KMS-11 (cell line): ENCODE measurements around the gene CTNNA2.
"Not testable (repeated sequence)": the region's sequence is repeated elsewhere in the genome, so short reads cannot be mapped to it uniquely, and the experiment has no call there.

Experiments used
- H2AFZ ChIP-seq: fragments of 200-600 bp; sonication (generic); 2 replicates; pipeline ENCODE4 v1.6.1; 2016; ENCODE audit warnings: antibody characterized with exemption, mixed run types, low read depth
- H3K27ac ChIP-seq: fragments of 200-600 bp; sonication (generic); 2 replicates; pipeline ENCODE4 v1.6.1; 2016; ENCODE audit warnings: mild to moderate bottlenecking, mixed run types
- H3K27me3 ChIP-seq: fragments of 200-600 bp; sonication (generic); 2 replicates; pipeline ENCODE4 v1.6.1; 2017; ENCODE audit warnings: mild to moderate bottlenecking, low read depth, mixed run types, moderate library complexity; ENCODE audit not compliant: insufficient read depth
- H3K36me3 ChIP-seq: fragments of 200-600 bp; sonication (generic); 2 replicates; pipeline ENCODE4 v1.6.1; 2017; ENCODE audit warnings: mild to moderate bottlenecking, mixed run types; ENCODE audit not compliant: insufficient read depth
- H3K4me1 ChIP-seq: fragments of 200-600 bp; sonication (generic); 2 replicates; pipeline ENCODE4 v1.6.1; 2016; ENCODE audit warnings: mild to moderate bottlenecking, low read depth, mixed run types; ENCODE audit not compliant: poor library complexity, severe bottlenecking
- H3K4me2 ChIP-seq: fragments of 200-600 bp; sonication (generic); 2 replicates; pipeline ENCODE4 v1.7.0; 2016; ENCODE audit warnings: mild to moderate bottlenecking, mixed run types
- H3K4me3 ChIP-seq: fragments of 200-600 bp; sonication (generic); IDR thresholded peaks from 2 replicates; pipeline ENCODE4 v1.6.1; 2017; ENCODE audit warnings: low read depth, low read length, mixed read lengths; ENCODE audit not compliant: insufficient read depth
- H3K79me2 ChIP-seq: fragments of 200-600 bp; sonication (generic); 2 replicates; pipeline ENCODE4 v1.6.1; 2016; ENCODE audit warnings: low read depth, mixed run types; ENCODE audit not compliant: insufficient read depth
- H3K9ac ChIP-seq: fragments of 200-600 bp; sonication (generic); 2 replicates; pipeline ENCODE4 v1.6.1; 2016; ENCODE audit warnings: mild to moderate bottlenecking, mixed run types
- H4K20me1 ChIP-seq: fragments of 200-600 bp; sonication (generic); 2 replicates; pipeline ENCODE4 v1.6.1; 2016; ENCODE audit warnings: mild to moderate bottlenecking, mixed run types; ENCODE audit not compliant: insufficient read depth
- TF ChIP-seq, protein P1 (sequence below): fragments of 200-600 bp; sonication (generic); conservative IDR thresholded peaks from 2 replicates; pipeline ENCODE4 v1.6.1; 2017; ENCODE audit warnings: low read depth, mild to moderate bottlenecking, antibody characterized with exemption, low read length, moderate library complexity, mixed read lengths

Gene CTNNA2

DNA sequence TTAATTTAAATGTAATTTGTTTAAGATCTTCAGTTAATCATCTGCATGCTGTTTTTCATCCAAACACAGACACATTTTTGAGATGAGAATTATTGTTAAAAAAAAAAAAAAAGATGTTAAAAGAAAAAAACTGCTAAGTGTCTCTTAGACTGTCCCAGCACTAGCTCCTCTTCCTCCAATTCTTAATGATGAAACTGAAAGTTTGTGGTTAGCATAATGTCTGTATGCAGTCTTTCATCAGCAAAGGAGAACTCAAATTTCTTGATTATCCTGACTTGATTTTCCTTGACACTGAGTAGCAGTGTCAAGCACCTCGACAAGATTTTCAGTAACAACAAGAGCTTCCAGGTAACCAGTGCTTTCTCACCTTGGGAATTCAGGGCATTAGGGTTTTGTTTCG is 517.3 kb downstream of the CTNNA2 start:
- H3K9ac ChIP-seq = no peak overlapping the region
- no peak overlapping the region for H2AFZ ChIP-seq
- peak overlapping the region; percentile 23 for H3K4me2 ChIP-seq
- TF ChIP-seq, protein P1, sequence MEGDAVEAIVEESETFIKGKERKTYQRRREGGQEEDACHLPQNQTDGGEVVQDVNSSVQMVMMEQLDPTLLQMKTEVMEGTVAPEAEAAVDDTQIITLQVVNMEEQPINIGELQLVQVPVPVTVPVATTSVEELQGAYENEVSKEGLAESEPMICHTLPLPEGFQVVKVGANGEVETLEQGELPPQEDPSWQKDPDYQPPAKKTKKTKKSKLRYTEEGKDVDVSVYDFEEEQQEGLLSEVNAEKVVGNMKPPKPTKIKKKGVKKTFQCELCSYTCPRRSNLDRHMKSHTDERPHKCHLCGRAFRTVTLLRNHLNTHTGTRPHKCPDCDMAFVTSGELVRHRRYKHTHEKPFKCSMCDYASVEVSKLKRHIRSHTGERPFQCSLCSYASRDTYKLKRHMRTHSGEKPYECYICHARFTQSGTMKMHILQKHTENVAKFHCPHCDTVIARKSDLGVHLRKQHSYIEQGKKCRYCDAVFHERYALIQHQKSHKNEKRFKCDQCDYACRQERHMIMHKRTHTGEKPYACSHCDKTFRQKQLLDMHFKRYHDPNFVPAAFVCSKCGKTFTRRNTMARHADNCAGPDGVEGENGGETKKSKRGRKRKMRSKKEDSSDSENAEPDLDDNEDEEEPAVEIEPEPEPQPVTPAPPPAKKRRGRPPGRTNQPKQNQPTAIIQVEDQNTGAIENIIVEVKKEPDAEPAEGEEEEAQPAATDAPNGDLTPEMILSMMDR = no peak
- H3K79me2 ChIP-seq = no peaks in the 10 kb centered on the region
- H3K4me3 ChIP-seq = no peak overlapping the region
- no peaks in the 10 kb centered on the region for H3K27me3 ChIP-seq
- no peaks in the 10 kb centered on the region for H4K20me1 ChIP-seq
- H3K4me1 ChIP-seq = peaks cover 29% of the 10 kb centered on the region
- H3K36me3 ChIP-seq = no peaks in the 10 kb centered on the region
- H3K27ac ChIP-seq = no peak overlapping the region

GRCh38 chr2:80032684-80033083 is 519.8 kb downstream of the CTNNA2 start:
- not testable (repeated sequence) for H3K4me2 ChIP-seq, H3K27ac ChIP-seq, H3K4me3 ChIP-seq, H4K20me1 ChIP-seq, H3K27me3 ChIP-seq, H3K9ac ChIP-seq, H3K79me2 ChIP-seq, H2AFZ ChIP-seq, H3K36me3 ChIP-seq
- H3K4me1 ChIP-seq = peaks cover 29% of the 10 kb centered on the region

GRCh38 chr2:80035749-80036285 is 523.0 kb downstream of the CTNNA2 start:
- Histone ChIP-seq H3K4me3 (no peak overlapping the region), H2AFZ (no peak overlapping the region), H3K79me2 (no peaks in the 10 kb centered on the region), H4K20me1 (no peaks in the 10 kb centered on the region), H3K4me1 (peaks cover 3% of the 10 kb centered on the region), H3K36me3 (no peaks in the 10 kb centered on the region), H3K4me2 (no peak overlapping the region), H3K27me3 (no peaks in the 10 kb centered on the region), H3K27ac (no peak overlapping the region), H3K9ac (no peak overlapping the region)
- TF ChIP-seq, protein P1 = no peak

- Histone ChIP-seq H3K27ac (no peak overlapping the region), H3K79me2 (no peaks in the 10 kb centered on the region), H3K4me2 (no peak overlapping the region), H3K4me3 (no peak overlapping the region), H2AFZ (no peak overlapping the region), H3K4me1 (no peaks in the 10 kb centered on the region), H4K20me1 (no peaks in the 10 kb centered on the region), H3K9ac (no peak overlapping the region), H3K27me3 (no peaks in the 10 kb centered on the region), H3K36me3 (no peaks in the 10 kb centered on the region)
- TF ChIP-seq, protein P1 = no peak
These were observed 524.5 kb downstream of the CTNNA2 start for GRCh38 chr2:80037310-80037709.

GRCh38 chr2:80040226-80040625 is 527.4 kb downstream of the CTNNA2 start:
- Histone ChIP-seq H4K20me1 (no peaks in the 10 kb centered on the region), H3K27me3 (no peaks in the 10 kb centered on the region), H2AFZ (no peak overlapping the region), H3K36me3 (no peaks in the 10 kb centered on the region), H3K4me1 (no peaks in the 10 kb centered on the region), H3K79me2 (no peaks in the 10 kb centered on the region), H3K27ac (no peak overlapping the region), H3K9ac (no peak overlapping the region), H3K4me3 (no peak overlapping the region), H3K4me2 (no peak overlapping the region)
- TF ChIP-seq, protein P1 = no peak
